Measurements from ENCODE around the gene NR1H2.

DNA sequence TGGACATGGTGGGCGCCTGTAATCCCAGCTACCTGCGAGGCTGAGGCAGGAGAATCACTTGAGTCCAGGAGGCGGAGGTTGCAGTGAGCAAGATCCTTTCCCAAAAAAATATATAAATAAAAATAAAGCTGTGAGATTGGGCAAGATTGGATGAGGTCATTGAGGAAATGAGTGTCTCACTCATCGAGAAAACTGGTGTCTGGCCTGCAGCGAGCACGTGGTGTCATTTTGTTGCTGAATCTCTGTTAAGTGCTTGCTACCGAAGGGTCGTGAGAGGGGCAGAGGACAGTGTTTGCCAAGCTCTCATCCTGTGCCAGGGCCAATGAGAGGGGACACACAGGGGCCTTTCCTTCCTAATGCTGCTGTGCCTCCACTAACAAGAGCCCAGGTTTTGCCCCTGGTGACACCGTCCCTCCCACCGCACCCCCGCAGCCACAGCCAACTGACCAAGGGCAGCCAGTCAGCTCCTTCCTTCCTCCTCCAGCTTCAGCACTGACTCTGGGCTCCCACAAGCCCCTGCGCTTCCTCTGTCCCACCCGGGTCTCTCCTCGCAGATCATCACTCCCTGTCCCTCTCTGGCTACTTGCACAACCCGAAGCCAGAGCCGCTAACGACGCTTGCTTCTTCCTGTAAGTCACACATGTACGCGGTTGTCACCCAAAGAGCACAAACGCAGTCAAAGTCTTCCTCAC lies 11.1 kb downstream of the NR1H2 start:
- TF ChIP-seq YY1 (IDR thresholded peaks at IDR 0.05; ENCODE audit: insufficient read depth, insufficient read length) (no peak), ZNF274 (IDR thresholded peaks at IDR 0.05; ENCODE audit: low read depth, low read length) (no peak)

All from NT2/D1 (cell line).